Right cardiac atrium (tissue), 5 donors: Measurements from ENCODE around the gene FBXO15. TPM values are rescaled to one million over a fixed set of nuclear protein-coding genes. Genes with fewer than 3 reads are reported as not detected.

Experiments used
- ATAC-seq, 2 donors: fragments of 200-7000 bp; cut with Tn5 transposase; one replicate each; pipeline versions ENCODE4 v1.8.0 to v1.9.1; 2020; ENCODE audit warnings: moderate library complexity in 2 of 2, mild to moderate bottlenecking in 1 of 2
- DNase-seq, 3 donors: peaks; one replicate each; pipeline ENCODE4 v3.0.0-alpha.2; 2020
- H3K27ac ChIP-seq: one replicate; pipeline ENCODE4 v1.5.1; 2013; ENCODE audit warnings: mild to moderate bottlenecking, low read length, control low read depth, moderate library complexity
- H3K27me3 ChIP-seq: one replicate; pipeline ENCODE4 v1.6.1; 2013; ENCODE audit not compliant: control insufficient read depth, insufficient read depth
- H3K4me1 ChIP-seq: one replicate; pipeline ENCODE4 v1.6.1; 2013; ENCODE audit warnings: low read length; ENCODE audit not compliant: control insufficient read depth, insufficient read depth
- H3K4me3 ChIP-seq: one replicate; pipeline ENCODE4 v1.5.1; 2013; ENCODE audit warnings: low read length, control low read depth
- H3K9me3 ChIP-seq: one replicate; pipeline ENCODE4 v1.6.1; 2013; ENCODE audit warnings: low read length; ENCODE audit not compliant: control insufficient read depth
- WGBS: extraction: QIAGEN DNeasy Blood & Tissue Kit; methylation state at CpG from one replicate; pipeline ENCODE4 v1.1.7; 2013; 5-methylcytosine and 5-hydroxymethylcytosine counted together
- intact Hi-C, 4 donors: fragments of 100-400 bp; cut with DNase I; formaldehyde crosslinking; loops; one replicate each; pipeline versions ENCODE4 v1.11.0 to v1.14.0; 2022 to 2023
- polyA plus RNA-seq: library from polyadenylated mRNA; stranded (reverse); fragments of 200-250 nt; gene quantifications from one replicate; pipeline ENCODE4 v1.2.3, GENCODE V29; 2013
- total RNA-seq, 4 donors: library from RNA; stranded (reverse); fragmentation: NEBNext Ultra II Directional; extraction: Animal tissue kit (Norgen Biotek cat#: 25700); gene quantifications; one replicate each; pipeline ENCODE4 v1.2.1, GENCODE V29; 2021
- donor health status: healthy with polysubstance abuse.
- donor health status: DM: no; HTN: yes; CAD: no.
- donor health status: DM: no; HTN: no; CAD: no.
- donor health status: DM: no; HTN: yes; CAD: no; lungs with severe emphysema.
- donor health status: DM: yes; HTN: yes; CAD: no.

The FBXO15 gene
- total and polyA plus RNA-seq, 5 donors, result 0.43 to 1.1 (median 0.50) TPM; not detected in 1

GRCh38 chr18:74050807-74051206 is 96.8 kb downstream of the FBXO15 start:
- Histone ChIP-seq H3K4me3 (no peak overlapping the region), H3K9me3 (no peaks in the 10 kb centered on the region), H3K27ac (no peak overlapping the region), H3K27me3 (no peaks in the 10 kb centered on the region), H3K4me1 (no peaks in the 10 kb centered on the region)
- intact Hi-C loops, result no loop called here
- ATAC-seq, result no peak
- no peak for DNase-seq
- 70% methylated on average over 4 of the region's 4 CpGs for WGBS

GRCh38 chr18:74040459-74041332 is 106.9 kb downstream of the FBXO15 start:
- Histone ChIP-seq H3K27ac (no peak overlapping the region), H3K27me3 (no peaks in the 10 kb centered on the region), H3K9me3 (no peaks in the 10 kb centered on the region), H3K4me3 (no peak overlapping the region), H3K4me1 (no peaks in the 10 kb centered on the region)
- peak in 2 of 3 donors; percentile 52 to 53 for DNase-seq
- ATAC-seq, result peak in 1 of 2 donors; percentile 22
- intact Hi-C loops, result no loop called here
- 77% methylated on average over 20 of the region's 20 CpGs for whole genome bisulfite sequencing

GRCh38 chr18:74040008-74040407 is 107.6 kb downstream of the FBXO15 start:
- Histone ChIP-seq H3K9me3 (no peaks in the 10 kb centered on the region), H3K27ac (no peak overlapping the region), H3K4me3 (no peak overlapping the region), H3K4me1 (no peaks in the 10 kb centered on the region), H3K27me3 (no peaks in the 10 kb centered on the region)
- 84% methylated on average over 4 of the region's 4 CpGs for WGBS
- ATAC-seq (no peak), DNase-seq (no peak)
- intact Hi-C loops, result no loop called here

- intact Hi-C loops, result no loop called here
- ATAC-seq, result no peak
Observed at GRCh38 chr18:74029161-74029560, 118.5 kb downstream of the FBXO15 start.

More at GRCh38 chr18:74029161-74029560, 118.5 kb downstream of the FBXO15 start:
- H3K9me3 ChIP-seq, result no peaks in the 10 kb centered on the region
- no peaks in the 10 kb centered on the region for H3K4me1 ChIP-seq
- H3K4me3 ChIP-seq, result no peak overlapping the region
- H3K27me3 ChIP-seq, result no peaks in the 10 kb centered on the region
- DNase-seq, result no peak
- no peak overlapping the region for H3K27ac ChIP-seq

Other genes starting within 250 kb of the FBXO15 start
- 100 to 1,000 TPM in 3 of 4 donors, 10 to 100 TPM in 1; 73.9 to 153 (median 115) TPM for gene TIMM21, start 689 bp upstream of the FBXO15 start, total RNA-seq
- gene TIMM21, start 689 bp upstream of the FBXO15 start, polyA plus RNA-seq, result 109 TPM
- 10 to 100 TPM; 40.4 to 53.6 (median 48.8) TPM for gene CYB5A, start 144.1 kb upstream of the FBXO15 start, total RNA-seq
- gene CYB5A, start 144.1 kb upstream of the FBXO15 start, polyA plus RNA-seq, result 91.8 TPM
- gene C18orf63, start 168.0 kb upstream of the FBXO15 start, total RNA-seq, result not detected
- not detected for gene C18orf63, start 168.0 kb upstream of the FBXO15 start, polyA plus RNA-seq